Uterus (tissue), 2 donors: ENCODE results near the gene NLRP10.

Experiments used
- POLR2A ChIP-seq, 2 donors: fragments of 450-650 bp; IDR thresholded peaks; one replicate each; pipeline ENCODE4 v1.6.1; 2016; ENCODE audit warnings: antibody characterized with exemption in 2 of 2, mild to moderate bottlenecking in 1 of 2, moderate library complexity in 1 of 2
- TF ChIP-seq, protein P1 (sequence below), 4 experiments: fragments of 200-600 bp in 2 of 4; fragments of 450-650 bp in 2 of 4; sonication (generic) in 2 of 4; IDR thresholded peaks; one replicate each; pipeline ENCODE4 v1.5.1; 2016 to 2019; ENCODE audit warnings: antibody characterized with exemption in 4 of 4, mild to moderate bottlenecking in 2 of 4, moderate library complexity in 1 of 4

DNA sequence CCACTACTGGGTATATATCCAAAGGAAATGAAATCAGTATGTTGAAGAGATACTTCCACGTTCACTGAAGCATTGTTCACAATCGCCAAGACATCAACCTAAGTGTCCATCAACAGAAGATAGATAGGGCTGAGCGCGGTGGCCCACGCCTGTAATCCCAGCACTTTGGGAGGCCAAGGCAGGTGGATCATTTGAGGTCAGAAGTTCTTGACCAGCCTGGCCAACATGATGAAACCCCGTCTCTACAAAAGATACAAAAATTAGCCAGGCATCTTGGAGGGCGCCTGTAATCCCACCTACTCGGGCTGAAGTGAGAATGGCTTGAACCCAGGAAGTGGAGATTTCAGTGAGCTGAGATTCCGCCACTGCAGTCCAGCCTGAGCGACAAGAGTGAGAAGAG is 34.5 kb upstream of the NLRP10 start:
- TF ChIP-seq, protein P1, sequence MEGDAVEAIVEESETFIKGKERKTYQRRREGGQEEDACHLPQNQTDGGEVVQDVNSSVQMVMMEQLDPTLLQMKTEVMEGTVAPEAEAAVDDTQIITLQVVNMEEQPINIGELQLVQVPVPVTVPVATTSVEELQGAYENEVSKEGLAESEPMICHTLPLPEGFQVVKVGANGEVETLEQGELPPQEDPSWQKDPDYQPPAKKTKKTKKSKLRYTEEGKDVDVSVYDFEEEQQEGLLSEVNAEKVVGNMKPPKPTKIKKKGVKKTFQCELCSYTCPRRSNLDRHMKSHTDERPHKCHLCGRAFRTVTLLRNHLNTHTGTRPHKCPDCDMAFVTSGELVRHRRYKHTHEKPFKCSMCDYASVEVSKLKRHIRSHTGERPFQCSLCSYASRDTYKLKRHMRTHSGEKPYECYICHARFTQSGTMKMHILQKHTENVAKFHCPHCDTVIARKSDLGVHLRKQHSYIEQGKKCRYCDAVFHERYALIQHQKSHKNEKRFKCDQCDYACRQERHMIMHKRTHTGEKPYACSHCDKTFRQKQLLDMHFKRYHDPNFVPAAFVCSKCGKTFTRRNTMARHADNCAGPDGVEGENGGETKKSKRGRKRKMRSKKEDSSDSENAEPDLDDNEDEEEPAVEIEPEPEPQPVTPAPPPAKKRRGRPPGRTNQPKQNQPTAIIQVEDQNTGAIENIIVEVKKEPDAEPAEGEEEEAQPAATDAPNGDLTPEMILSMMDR (IDR thresholded peaks at IDR 0.05), result no peak
- no peak for TF ChIP-seq POLR2A (IDR thresholded peaks at IDR 0.05)
